Activated CD8-positive, alpha-beta memory T cell treated with anti-CD3 and anti-CD28 coated beads, Interleukin-2, amount 10 ng/mL, durations not matched to agents 7 days and 5 days (primary cell): ENCODE measurements around the gene POLR3GL. TPM values are rescaled to one million over a fixed set of nuclear protein-coding genes. Genes with fewer than 3 reads are reported as not detected.
A peak's percentile ranks its signal among the peaks of the same experiment; 100 is the strongest.

Experiments used
- ATAC-seq: fragments of 150-1000 bp; cut with Tn5 transposase; one replicate; pipeline ENCODE4 v1.10.0; 2021; ENCODE audit warnings: moderate library complexity
- CTCF ChIA-PET: fragments of 350-600 bp; sonication (Branson Sonifier 250); formaldehyde crosslinking; loops from one replicate; lab custom pipeline; 2021; ENCODE audit warnings: antibody characterized with exemption; lab: Charles Lee
- DNase-seq: peaks from one replicate; pipeline ENCODE4 v3.0.0-alpha.2; 2020
- H3K27ac Mint-ChIP-seq: one replicate; pipeline ENCODE4 v1.8.0; 2021; ENCODE audit warnings: mild to moderate bottlenecking, mixed read lengths
- H3K27me3 Mint-ChIP-seq: one replicate; pipeline ENCODE4 v1.8.0; 2021; ENCODE audit warnings: mixed read lengths
- H3K36me3 Mint-ChIP-seq: one replicate; pipeline ENCODE4 v1.8.0; 2021; ENCODE audit warnings: mild to moderate bottlenecking, mixed read lengths
- H3K4me1 Mint-ChIP-seq: one replicate; pipeline ENCODE4 v1.8.0; 2021; ENCODE audit warnings: mixed read lengths
- H3K4me3 Mint-ChIP-seq: one replicate; pipeline ENCODE4 v1.8.0; 2021; ENCODE audit warnings: mild to moderate bottlenecking, moderate library complexity, mixed read lengths
- H3K9me3 Mint-ChIP-seq: one replicate; pipeline ENCODE4 v1.8.0; 2022; ENCODE audit warnings: low read depth, mixed read lengths
- total RNA-seq, 2 experiments: library from RNA; stranded (reverse); gene quantifications; one replicate each; pipeline ENCODE4 v1.2.3, GENCODE V29; 2021

The POLR3GL gene
- total RNA-seq, 2 experiments from 2014 or later, result 23.5 to 29.1 TPM

- ATAC-seq (no peak), DNase-seq (no peak)
- H3K27me3 Mint-ChIP-seq, result no peaks in the 10 kb centered on the region
- no peaks in the 10 kb centered on the region for H3K9me3 Mint-ChIP-seq
- peaks cover 68% of the 10 kb centered on the region for H3K4me1 Mint-ChIP-seq
- peak overlapping the region; percentile 91 for H3K4me3 Mint-ChIP-seq
- CTCF ChIA-PET, result interaction anchor here (0.8 to 4.1 kb wide), 7 partner anchors 22 to 111 kb away, joined by 3 to 30 read pairs (median 5); partner anchors contain the start of genes NUDT17 and RBM8A
- H3K27ac Mint-ChIP-seq, result peak overlapping the region; percentile 86
- peaks cover 18% of the 10 kb centered on the region for H3K36me3 Mint-ChIP-seq
Observed at GRCh38 chr1:145956361-145956760, 8.1 kb upstream of the POLR3GL start.

GRCh38 chr1:145956781-145957442 is 7.6 kb upstream of the POLR3GL start:
- DNase-seq (no peak), ATAC-seq (no peak)
- Mint-ChIP-seq H3K4me1 (peaks cover 68% of the 10 kb centered on the region), H3K36me3 (peaks cover 13% of the 10 kb centered on the region), H3K4me3 (peak overlapping the region; percentile 91), H3K9me3 (no peaks in the 10 kb centered on the region), H3K27ac (peak overlapping the region; percentile 86), H3K27me3 (no peaks in the 10 kb centered on the region)
- CTCF ChIA-PET, result interaction anchor here (0.8 to 4.1 kb wide), 11 partner anchors 20 to 111 kb away, joined by 3 to 30 read pairs (median 6); partner anchors contain the start of genes NUDT17, RBM8A and TXNIP

- Mint-ChIP-seq H3K27ac (peak within 1 kb of the TSS; percentile 86), H3K4me1 (peaks cover 68% of the 10 kb centered on the region), H3K36me3 (peaks cover 9% of the 10 kb centered on the region), H3K27me3 (no peaks in the 10 kb centered on the region), H3K4me3 (peak within 1 kb of the TSS; percentile 91), H3K9me3 (no peaks in the 10 kb centered on the region)
- peak; percentile 90 for ATAC-seq
- CTCF ChIA-PET, result interaction anchor here (0.6 to 4.1 kb wide), 15 partner anchors 19 to 112 kb away, joined by 3 to 30 read pairs (median 6); partner anchors contain the start of genes ITGA10, NUDT17, PIAS3 and RBM8A
- DNase-seq, result peak; percentile 98
Observed at GRCh38 chr1:145957443-145958319, 6.8 kb upstream of the POLR3GL start, which contains the start of gene LIX1L. Gene LIX1L (minus strand): TSS chr1:145958017. CDS start chr1:145957927, 90 bp downstream.

- peaks cover 4% of the 10 kb centered on the region for H3K36me3 Mint-ChIP-seq
- no peaks in the 10 kb centered on the region for H3K27me3 Mint-ChIP-seq
- DNase-seq (no peak), ATAC-seq (no peak)
- peak overlapping the region; percentile 2 for H3K4me3 Mint-ChIP-seq
- no peaks in the 10 kb centered on the region for H3K9me3 Mint-ChIP-seq
- peak overlapping the region; percentile 78 for H3K27ac Mint-ChIP-seq
- CTCF ChIA-PET, result interaction anchor here (1.0 to 4.1 kb wide), 10 partner anchors 18 to 113 kb away, joined by 3 to 30 read pairs (median 9); partner anchors contain the start of genes NUDT17, PIAS3, RBM8A and TXNIP
- H3K4me1 Mint-ChIP-seq, result peaks cover 74% of the 10 kb centered on the region
Observed at GRCh38 chr1:145958734-145959133, 5.8 kb upstream of the POLR3GL start.

GRCh38 chr1:145959333-145959732 is 5.2 kb upstream of the POLR3GL start:
- peaks cover 76% of the 10 kb centered on the region for H3K4me1 Mint-ChIP-seq
- CTCF ChIA-PET, result interaction anchor here (1.2 to 4.1 kb wide), 4 partner anchors 18 to 114 kb away, joined by 3 to 30 read pairs (median 9); partner anchors contain the start of genes NUDT17 and RBM8A
- H3K36me3 Mint-ChIP-seq, result peaks cover 4% of the 10 kb centered on the region
- H3K27ac Mint-ChIP-seq, result no peak overlapping the region
- no peaks in the 10 kb centered on the region for H3K27me3 Mint-ChIP-seq
- DNase-seq, result no peak
- H3K4me3 Mint-ChIP-seq, result peak overlapping the region; percentile 5
- no peaks in the 10 kb centered on the region for H3K9me3 Mint-ChIP-seq
- no peak for ATAC-seq

GRCh38 chr1:145959957-145960467 is 4.5 kb upstream of the POLR3GL start:
- ATAC-seq (no peak), DNase-seq (no peak)
- Mint-ChIP-seq H3K36me3 (peaks cover 2% of the 10 kb centered on the region), H3K4me3 (peak overlapping the region; percentile 5), H3K4me1 (peaks cover 70% of the 10 kb centered on the region), H3K9me3 (no peaks in the 10 kb centered on the region), H3K27ac (no peak overlapping the region), H3K27me3 (no peaks in the 10 kb centered on the region)
- CTCF ChIA-PET, result interaction anchor here (0.7 to 4.1 kb wide), 5 partner anchors 17 to 114 kb away, joined by 3 to 30 read pairs (median 5); partner anchors contain the start of genes NUDT17 and RBM8A

- ATAC-seq (peak; percentile 9), DNase-seq (peak; percentile 71)
- H3K9me3 Mint-ChIP-seq, result no peaks in the 10 kb centered on the region
- peak overlapping the region; percentile 78 for H3K27ac Mint-ChIP-seq
- no peaks in the 10 kb centered on the region for H3K27me3 Mint-ChIP-seq
- no peaks in the 10 kb centered on the region for H3K36me3 Mint-ChIP-seq
- peaks cover 69% of the 10 kb centered on the region for H3K4me1 Mint-ChIP-seq
- H3K4me3 Mint-ChIP-seq, result peak overlapping the region; percentile 86
- CTCF ChIA-PET, result interaction anchor here (0.7 to 1.3 kb wide), 2 partner anchors 16 to 115 kb away, joined by 3 to 5 read pairs; partner anchors contain the start of gene NUDT17
Observed at GRCh38 chr1:145960468-145961108, 3.9 kb upstream of the POLR3GL start.

GRCh38 chr1:145961109-145961424 is 3.4 kb upstream of the POLR3GL start:
- H3K4me1 Mint-ChIP-seq, result peaks cover 65% of the 10 kb centered on the region
- DNase-seq (no peak), ATAC-seq (no peak)
- H3K36me3 Mint-ChIP-seq, result no peaks in the 10 kb centered on the region
- peak overlapping the region; percentile 78 for H3K27ac Mint-ChIP-seq
- H3K4me3 Mint-ChIP-seq, result peak overlapping the region; percentile 86
- H3K9me3 Mint-ChIP-seq, result no peaks in the 10 kb centered on the region
- H3K27me3 Mint-ChIP-seq, result no peaks in the 10 kb centered on the region
- CTCF ChIA-PET, result interaction anchor here (9.4 kb wide), 1 partner anchor 18 kb away, joined by 95 read pairs; no protein-coding TSS in a partner anchor

- Mint-ChIP-seq H3K4me1 (peaks cover 61% of the 10 kb centered on the region), H3K4me3 (peak overlapping the region; percentile 86), H3K9me3 (no peaks in the 10 kb centered on the region), H3K36me3 (no peaks in the 10 kb centered on the region), H3K27ac (peak overlapping the region; percentile 82), H3K27me3 (no peaks in the 10 kb centered on the region)
- peak; percentile 71 for DNase-seq
- CTCF ChIA-PET, result interaction anchor here (1.0 to 9.4 kb wide), 5 partner anchors 17 to 116 kb away, joined by 3 to 95 read pairs (median 13); partner anchors contain the start of genes NUDT17 and RBM8A
- ATAC-seq, result no peak
Observed at GRCh38 chr1:145961425-145962156, 2.9 kb upstream of the POLR3GL start.

GRCh38 chr1:145962157-145963102 is 2.1 kb upstream of the POLR3GL start:
- DNase-seq, result peak; percentile 51
- Mint-ChIP-seq H3K4me1 (peaks cover 60% of the 10 kb centered on the region), H3K9me3 (peaks cover under 1% of the 10 kb centered on the region), H3K4me3 (peak overlapping the region; percentile 86), H3K36me3 (peaks cover 7% of the 10 kb centered on the region), H3K27ac (peak overlapping the region; percentile 91), H3K27me3 (no peaks in the 10 kb centered on the region)
- no peak for ATAC-seq
- CTCF ChIA-PET, result interaction anchor here (1.0 to 9.4 kb wide), 6 partner anchors 16 to 117 kb away, joined by 3 to 95 read pairs (median 8); partner anchors contain the start of genes NUDT17 and RBM8A
